T47D (cell line): ENCODE measurements around the gene ARHGAP12.
"Not testable (repeated sequence)": the region's sequence is repeated elsewhere in the genome, so short reads cannot be mapped to it uniquely, and the experiment has no call there.

Source experiments
- DNase-seq, 2 experiments: peaks; one replicate each; pipeline versions ENCODE4 v3.0.0 to v3.0.0-alpha.2; 2011 to 2012; ENCODE audit warnings: low read depth in 1 of 2, low spot score in 1 of 2
- JUND ChIP-seq: IDR thresholded peaks from 2 replicates; pipeline ENCODE4 v1.6.1; 2012; ENCODE audit warnings: low read depth
- in situ Hi-C: cut with HindIII; loops from 2 replicates; pipeline ENCODE4 v1.10.0; 2016; ENCODE audit warnings: low sequenced_read_pairs, low pct_unique_long_range_greater_than_20kb

ARHGAP12 gene, protein sequence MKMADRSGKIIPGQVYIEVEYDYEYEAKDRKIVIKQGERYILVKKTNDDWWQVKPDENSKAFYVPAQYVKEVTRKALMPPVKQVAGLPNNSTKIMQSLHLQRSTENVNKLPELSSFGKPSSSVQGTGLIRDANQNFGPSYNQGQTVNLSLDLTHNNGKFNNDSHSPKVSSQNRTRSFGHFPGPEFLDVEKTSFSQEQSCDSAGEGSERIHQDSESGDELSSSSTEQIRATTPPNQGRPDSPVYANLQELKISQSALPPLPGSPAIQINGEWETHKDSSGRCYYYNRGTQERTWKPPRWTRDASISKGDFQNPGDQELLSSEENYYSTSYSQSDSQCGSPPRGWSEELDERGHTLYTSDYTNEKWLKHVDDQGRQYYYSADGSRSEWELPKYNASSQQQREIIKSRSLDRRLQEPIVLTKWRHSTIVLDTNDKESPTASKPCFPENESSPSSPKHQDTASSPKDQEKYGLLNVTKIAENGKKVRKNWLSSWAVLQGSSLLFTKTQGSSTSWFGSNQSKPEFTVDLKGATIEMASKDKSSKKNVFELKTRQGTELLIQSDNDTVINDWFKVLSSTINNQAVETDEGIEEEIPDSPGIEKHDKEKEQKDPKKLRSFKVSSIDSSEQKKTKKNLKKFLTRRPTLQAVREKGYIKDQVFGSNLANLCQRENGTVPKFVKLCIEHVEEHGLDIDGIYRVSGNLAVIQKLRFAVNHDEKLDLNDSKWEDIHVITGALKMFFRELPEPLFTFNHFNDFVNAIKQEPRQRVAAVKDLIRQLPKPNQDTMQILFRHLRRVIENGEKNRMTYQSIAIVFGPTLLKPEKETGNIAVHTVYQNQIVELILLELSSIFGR

DNA sequence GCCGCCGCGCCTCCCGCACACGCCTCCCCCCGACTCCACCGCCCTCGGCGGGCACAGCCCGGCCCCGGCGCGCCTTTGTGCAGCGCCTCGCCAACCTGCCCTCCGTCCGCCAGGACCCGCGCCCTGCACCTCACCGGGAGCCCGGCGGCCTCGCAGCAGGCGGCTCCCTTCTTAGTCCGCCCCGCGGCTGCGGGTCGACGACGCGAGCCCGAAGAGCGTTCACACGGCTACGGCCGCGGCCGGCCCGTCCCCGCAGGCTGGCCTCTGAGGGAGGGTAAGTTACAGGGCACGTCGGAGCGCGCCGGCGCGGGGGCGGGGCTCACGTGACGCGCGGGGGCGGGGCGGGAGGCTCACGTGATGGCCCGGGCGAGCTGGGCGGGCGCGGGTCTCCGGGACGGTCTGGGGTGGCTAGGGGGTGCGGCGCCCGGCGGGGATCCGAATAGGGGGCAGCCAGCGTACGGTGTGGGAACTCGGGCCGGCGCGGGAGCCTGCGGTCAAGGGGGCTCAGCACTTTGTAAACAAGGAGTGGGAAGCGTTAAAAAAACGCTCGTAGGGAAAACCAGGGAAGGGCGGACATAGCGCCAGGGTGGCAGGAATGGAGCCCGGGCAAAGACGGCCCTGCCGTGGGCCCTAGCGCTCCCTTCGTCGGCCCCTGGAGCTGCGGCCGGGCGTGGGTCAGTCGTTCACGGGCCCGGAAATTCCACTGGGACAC lies at the start of gene ARHGAP12:
Gene ARHGAP12, minus strand, starts transcription at position 283 of the 712 bp plus-strand sequence. CDS start 19,976 bp downstream, outside the sequence.
- TF ChIP-seq JUND: no peak
- in situ Hi-C loops: no loop called here
- DNase-seq: peak; percentile 34 to 88

DNA sequence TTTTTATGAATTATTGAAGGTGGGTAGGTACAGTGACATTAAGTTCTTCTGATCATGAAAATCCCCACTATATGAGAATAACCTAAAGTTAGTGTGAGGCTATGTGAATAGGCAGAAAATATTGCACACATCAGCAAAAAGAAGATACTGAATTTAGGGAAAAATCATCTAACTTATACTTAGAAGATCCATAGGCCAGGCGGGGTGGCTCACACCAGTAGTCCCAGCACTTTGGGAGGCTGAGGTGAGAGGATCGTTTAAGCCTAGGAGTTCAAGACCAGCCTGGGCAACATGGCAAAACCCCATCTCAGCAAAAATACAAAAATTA lies 49.5 kb upstream of the ARHGAP12 start:
- in situ Hi-C loops: no loop called here
- no peak for DNase-seq
- TF ChIP-seq JUND: no peak

DNA sequence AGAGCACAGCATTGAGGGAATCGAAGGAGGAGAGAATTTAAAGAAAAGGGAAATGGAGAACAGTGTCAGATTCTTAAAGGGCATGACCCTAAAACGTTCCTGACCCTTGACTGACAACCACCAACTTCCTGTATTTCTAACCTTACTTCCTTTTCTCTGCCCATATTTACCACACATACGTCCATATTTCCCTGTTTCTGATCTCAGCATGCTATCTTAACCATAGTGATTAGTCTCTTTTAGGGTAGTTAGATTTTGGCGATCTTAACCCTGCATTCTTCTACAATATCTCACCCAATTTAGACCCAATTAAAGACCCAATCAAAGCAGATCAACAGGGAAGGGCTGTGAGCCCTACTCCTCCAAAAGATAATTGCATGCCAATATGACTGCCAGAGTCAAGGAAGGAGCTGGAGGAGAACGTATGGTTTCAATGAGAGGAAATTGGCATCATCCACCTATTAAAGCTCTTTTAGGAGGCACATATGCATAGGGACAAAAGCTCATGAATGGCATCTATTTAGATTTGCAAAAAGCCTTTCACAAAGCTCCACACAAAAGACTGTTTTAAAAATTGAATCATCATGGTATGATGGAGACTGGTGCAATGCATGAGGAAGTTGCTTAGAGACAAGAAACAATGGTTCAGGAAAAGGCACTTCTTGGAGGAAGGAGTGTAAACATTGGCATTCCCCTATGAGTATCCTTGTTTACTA lies 49.0 kb upstream of the ARHGAP12 start:
- in situ Hi-C loops: no loop called here
- DNase-seq: no peak
- no peak for TF ChIP-seq JUND

DNA sequence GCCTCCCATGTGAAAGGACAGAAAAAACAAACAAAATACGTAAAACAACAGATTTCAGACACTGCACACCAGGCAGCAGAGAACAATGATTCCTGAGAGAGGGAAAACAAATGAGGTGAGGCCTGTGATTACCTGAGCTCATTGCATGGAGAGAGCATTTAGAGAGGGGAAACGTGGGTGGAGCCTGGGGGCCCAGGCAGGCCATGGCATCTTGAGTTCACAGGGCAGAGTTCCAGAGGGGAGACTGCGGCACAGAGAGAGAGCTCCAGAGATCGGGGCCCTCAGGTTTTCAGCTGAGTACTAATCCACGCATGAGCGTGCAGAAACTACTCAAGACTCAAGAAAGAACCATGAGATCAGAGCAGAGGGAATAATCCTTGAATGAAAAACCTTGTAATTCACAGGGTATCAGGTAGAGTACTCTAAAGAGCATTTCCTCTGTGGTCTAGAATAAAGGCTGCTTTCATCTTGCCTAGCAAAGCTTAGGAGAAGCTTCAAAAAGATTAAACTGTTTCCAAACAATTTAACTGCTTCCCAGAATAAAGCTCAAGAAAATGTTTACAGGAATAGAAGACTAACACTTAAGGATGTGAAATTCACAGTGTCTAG lies 46.6 kb upstream of the ARHGAP12 start:
- in situ Hi-C loops: no loop called here
- no peak for DNase-seq

DNA sequence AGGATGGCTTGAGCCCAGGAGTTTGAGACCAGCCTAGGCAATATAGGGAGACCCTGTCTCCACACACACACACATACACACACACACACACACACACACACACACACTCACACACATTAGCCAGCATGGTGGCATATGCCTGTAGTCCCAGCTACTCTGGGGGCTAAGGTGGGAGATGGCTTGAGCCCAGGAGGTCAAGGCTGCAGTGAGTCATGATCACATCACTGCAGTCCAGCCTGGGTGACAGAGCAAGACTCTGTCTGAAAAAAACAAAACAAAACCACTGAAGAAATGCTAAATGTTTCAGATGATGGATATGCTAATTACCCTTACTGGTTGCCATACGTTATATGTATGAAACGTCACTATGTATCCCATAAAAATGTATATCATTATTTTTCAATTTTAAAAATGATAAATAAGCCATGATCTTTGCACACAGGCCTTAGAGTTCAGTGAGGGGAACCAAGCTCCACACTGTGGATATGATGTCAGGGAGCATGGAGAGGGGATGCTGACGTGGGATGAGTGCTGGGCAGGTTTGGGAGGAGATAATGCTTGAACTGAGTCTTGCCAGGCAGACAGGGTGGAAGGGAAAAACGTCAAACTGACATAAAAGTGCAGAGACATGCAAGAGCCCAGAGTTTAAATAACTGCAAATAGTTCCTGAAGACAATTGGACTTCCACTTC lies 45.9 kb upstream of the ARHGAP12 start:
- no peak for DNase-seq
- in situ Hi-C loops: no loop called here
- no peak for TF ChIP-seq JUND

More for the DNA sequence above, 46.6 kb upstream of the ARHGAP12 start:
- TF ChIP-seq JUND: no peak

DNA sequence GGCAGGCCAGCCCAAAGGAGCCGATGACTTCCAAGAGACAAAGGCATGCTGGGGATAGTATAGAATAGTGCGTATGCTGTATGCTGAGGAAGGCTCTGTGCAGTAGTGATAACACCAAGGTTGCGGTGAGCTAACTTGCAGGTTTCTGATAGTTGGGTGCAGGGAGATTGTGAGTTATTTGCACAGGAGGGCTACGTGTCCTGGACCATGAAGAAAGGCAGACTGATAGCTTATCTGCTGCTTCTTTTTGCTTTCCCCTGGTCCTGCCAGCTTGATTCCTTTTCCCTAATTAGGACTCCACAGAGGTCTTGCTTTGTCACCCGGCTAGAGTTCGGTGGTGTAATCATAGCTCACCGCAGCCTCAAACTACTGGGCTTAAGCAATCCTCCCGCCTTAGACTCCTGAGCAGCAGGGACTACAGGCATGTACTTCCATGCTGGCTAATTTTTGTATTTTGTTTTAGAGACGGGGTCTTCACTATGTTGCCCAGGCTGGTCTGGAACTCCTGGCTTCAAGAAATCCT lies 43.9 kb upstream of the ARHGAP12 start:
- in situ Hi-C loops: no loop called here
- no peak for DNase-seq
- no peak for TF ChIP-seq JUND

DNA sequence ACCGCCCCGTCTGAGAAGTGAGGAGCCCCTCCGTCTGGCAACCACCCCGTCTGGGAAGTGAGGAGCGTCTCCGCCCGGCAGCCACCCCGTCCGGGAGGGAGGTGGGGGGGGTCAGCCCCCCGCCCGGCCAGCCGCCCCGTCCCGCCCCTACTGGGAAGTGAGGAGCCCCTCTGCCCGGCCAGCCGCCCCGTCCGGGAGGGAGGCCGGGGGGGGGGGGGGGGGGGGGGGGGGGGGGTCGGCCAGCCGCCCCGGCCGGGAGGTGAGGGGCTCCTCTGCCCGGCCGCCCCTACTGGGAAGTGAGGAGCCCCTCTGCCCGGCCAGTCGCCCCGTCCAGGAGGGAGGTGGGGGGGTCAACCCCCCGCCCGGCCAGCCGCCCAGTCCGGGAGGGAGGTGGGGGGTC lies 41.2 kb upstream of the ARHGAP12 start:
- in situ Hi-C loops, DNase-seq: not testable (repeated sequence)

DNA sequence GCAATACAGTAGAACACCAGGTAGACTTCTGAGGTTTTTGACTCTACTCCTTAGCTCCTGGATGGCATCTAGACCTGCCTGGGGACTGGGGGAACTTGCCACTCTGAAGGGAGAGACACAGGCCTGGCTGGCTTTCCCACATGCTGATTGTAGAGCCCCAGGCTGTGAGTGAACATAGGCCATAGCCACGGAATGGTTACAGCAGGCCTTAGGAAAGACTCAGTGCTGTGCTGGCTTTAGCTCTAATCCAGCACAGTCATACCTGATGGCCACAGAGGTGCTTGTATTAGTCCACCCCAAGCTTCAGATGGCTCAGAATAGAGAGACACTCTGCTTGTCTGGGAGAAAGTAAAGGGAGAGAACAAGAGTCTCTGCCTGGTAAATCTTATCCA lies 35.0 kb upstream of the ARHGAP12 start:
- no peak for DNase-seq
- TF ChIP-seq JUND: no peak
- in situ Hi-C loops: no loop called here

DNA sequence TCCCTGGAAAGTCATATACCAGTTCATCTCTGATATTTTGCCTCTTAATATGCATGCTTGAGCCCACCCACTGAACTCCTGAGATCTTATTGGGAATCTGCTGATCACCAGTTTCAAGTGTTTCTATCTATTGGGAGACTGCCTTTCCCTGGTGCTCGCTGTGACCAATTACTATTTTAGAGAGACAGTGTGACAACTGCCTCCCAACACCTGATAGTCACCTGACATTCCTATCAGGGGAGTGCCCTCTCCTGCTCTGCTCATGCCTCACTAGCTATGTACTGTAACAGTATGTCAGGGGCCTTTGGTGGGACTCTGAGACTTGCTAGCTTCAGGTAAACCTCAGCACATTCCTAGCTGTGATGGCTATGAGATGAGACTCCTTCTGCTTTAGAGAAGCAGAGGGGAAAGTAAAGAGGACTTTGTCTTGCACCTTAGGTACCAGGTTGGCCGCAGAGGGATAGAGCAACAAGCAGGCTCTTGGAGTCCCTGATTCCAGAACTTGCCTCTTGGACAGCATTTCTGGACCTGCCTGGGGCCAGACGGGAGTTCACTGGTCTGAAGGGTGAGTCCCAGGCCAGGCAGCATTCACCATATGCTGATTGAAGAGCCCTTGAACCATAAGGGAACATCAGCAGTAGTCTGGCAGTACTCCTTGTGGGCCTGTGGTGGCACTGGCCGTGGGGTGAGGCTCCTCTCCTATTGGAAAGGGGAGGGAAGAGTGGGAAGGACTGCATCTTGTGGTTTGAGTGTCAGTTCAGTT lies 34.4 kb upstream of the ARHGAP12 start:
- in situ Hi-C loops: no loop called here
- no peak for TF ChIP-seq JUND
- no peak for DNase-seq

DNA sequence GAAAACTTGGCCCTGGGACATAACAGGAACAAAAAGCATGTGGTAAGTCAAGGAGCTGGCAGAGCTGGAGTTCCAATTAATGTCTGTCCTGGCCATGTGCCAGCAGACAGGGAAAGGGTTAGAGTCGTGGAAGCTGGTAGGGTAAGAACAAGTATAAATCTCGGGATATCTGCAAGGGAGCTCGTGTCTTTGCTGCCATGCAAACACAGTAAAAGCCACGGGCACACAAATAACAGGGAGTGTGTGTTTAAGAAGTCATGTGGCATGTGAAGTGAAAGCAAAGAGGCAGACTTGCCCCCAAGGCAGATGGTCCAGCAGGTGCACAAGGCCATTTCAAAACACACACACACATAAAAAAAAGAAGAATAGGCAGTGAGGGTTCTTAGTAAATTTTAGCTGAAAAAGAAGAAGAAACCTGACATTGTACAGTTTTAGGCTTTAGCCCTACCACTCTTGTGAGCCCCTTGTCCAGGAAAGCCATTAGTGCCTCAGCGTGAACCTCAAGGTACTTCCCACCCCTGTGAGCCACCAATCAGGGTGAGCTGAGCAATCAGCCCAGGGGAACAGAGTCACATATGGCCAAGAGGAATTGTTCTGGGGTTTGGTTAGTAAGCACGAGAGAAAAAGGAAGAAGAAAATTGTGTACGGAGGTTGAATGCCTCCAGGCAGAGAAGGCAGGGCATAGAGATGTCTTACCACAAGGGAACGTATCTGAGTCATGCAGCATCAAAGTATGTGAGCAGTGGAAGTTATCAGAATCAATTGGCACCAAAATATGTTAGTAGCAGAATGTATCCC lies 32.8 kb upstream of the ARHGAP12 start:
- peak; percentile 4 to 88 for DNase-seq
- in situ Hi-C loops: no loop called here
- no peak for TF ChIP-seq JUND
